IPS DF 6.9 (cell line): Measurements from ENCODE around the gene LRRC49.

Source experiments
- DNase-seq: peaks from one replicate; pipeline ENCODE4 v3.0.0-alpha.2; 2013; ENCODE audit warnings: low read depth, low spot score
- H3K27ac ChIP-seq: one replicate; pipeline ENCODE4 v1.5.1; 2013; ENCODE audit warnings: low read length, control low read depth
- H3K27me3 ChIP-seq: 2 replicates; pipeline ENCODE4 v1.6.1; 2013; ENCODE audit warnings: mild to moderate bottlenecking, low read length; ENCODE audit not compliant: control insufficient read depth, insufficient read depth
- H3K36me3 ChIP-seq: 2 replicates; pipeline ENCODE4 v1.6.1; 2013; ENCODE audit warnings: low read length; ENCODE audit not compliant: control insufficient read depth, insufficient read depth
- H3K4me1 ChIP-seq: 2 replicates; pipeline ENCODE4 v1.6.1; 2013; ENCODE audit warnings: low read length; ENCODE audit not compliant: control insufficient read depth, insufficient read depth
- H3K4me3 ChIP-seq: 2 replicates; pipeline ENCODE4 v1.5.1; 2013; ENCODE audit warnings: mild to moderate bottlenecking, low read length
- H3K9me3 ChIP-seq: 2 replicates; pipeline ENCODE4 v1.6.1; 2013; ENCODE audit warnings: low read length, inconsistent platforms; ENCODE audit not compliant: control insufficient read depth, insufficient read depth
- WGBS: extraction: QIAGEN DNeasy Blood & Tissue Kit; methylation state at CpG from one replicate; pipeline ENCODE4 v1.1.7; 2013; ENCODE audit warnings: mixed read lengths, missing lambda C conversion rate; ENCODE audit not compliant: insufficient read length, insufficient coverage; 5-methylcytosine and 5-hydroxymethylcytosine counted together

The LRRC49 gene

DNA sequence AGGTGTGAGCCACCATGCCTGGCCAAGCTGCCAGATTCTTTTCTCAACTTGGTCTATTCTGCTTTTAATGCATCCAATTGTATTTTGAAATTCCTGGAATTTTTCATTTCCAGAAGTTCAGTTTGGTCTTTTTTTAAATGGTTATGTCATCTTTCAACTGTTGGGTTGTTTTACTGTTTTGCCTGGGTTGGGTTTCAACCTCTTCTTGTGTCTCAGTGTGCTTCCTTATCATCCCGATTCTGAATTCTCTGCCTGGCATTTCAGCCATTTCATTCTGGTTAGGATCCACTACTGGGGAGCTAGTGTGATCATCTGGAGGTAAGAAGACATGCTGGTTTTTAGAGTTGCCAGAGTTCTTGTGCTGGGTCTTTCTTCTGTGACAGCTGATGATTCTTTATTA lies 61.5 kb downstream of the LRRC49 start:
- Histone ChIP-seq H3K27ac (no peak overlapping the region), H3K4me1 (no peaks in the 10 kb centered on the region), H3K9me3 (no peaks in the 10 kb centered on the region), H3K4me3 (no peak overlapping the region), H3K36me3 (no peaks in the 10 kb centered on the region), H3K27me3 (no peaks in the 10 kb centered on the region)
- no CpG with 5 or more reads among the region's 1 CpG for WGBS
- DNase-seq: no peak

- DNase-seq: no peak
- Histone ChIP-seq H3K4me1 (no peaks in the 10 kb centered on the region), H3K36me3 (no peaks in the 10 kb centered on the region), H3K27me3 (no peaks in the 10 kb centered on the region), H3K27ac (no peak overlapping the region), H3K4me3 (no peak overlapping the region), H3K9me3 (no peaks in the 10 kb centered on the region)
- WGBS: no CpG with 5 or more reads among the region's 6 CpGs
Observed at GRCh38 chr15:70954733-70955132, 62.1 kb downstream of the LRRC49 start.

- Histone ChIP-seq H3K4me1 (no peaks in the 10 kb centered on the region), H3K27me3 (no peaks in the 10 kb centered on the region), H3K27ac (no peak overlapping the region), H3K36me3 (no peaks in the 10 kb centered on the region), H3K4me3 (no peak overlapping the region), H3K9me3 (no peaks in the 10 kb centered on the region)
- DNase-seq: no peak
Observed at GRCh38 chr15:70955151-70955550, 62.5 kb downstream of the LRRC49 start.

- no peaks in the 10 kb centered on the region for H3K4me1 ChIP-seq
- DNase-seq: no peak
- H3K27ac ChIP-seq: no peak overlapping the region
- no CpG with 5 or more reads among the region's 3 CpGs for WGBS
- no peaks in the 10 kb centered on the region for H3K36me3 ChIP-seq
- H3K9me3 ChIP-seq: no peaks in the 10 kb centered on the region
- H3K4me3 ChIP-seq: no peak overlapping the region
- H3K27me3 ChIP-seq: no peaks in the 10 kb centered on the region
Observed at GRCh38 chr15:70956201-70956995, 63.8 kb downstream of the LRRC49 start.

- no peaks in the 10 kb centered on the region for H3K27me3 ChIP-seq
- no peak for DNase-seq
- no peaks in the 10 kb centered on the region for H3K4me1 ChIP-seq
- H3K9me3 ChIP-seq: no peaks in the 10 kb centered on the region
- no peak overlapping the region for H3K27ac ChIP-seq
- no peak overlapping the region for H3K4me3 ChIP-seq
- H3K36me3 ChIP-seq: no peaks in the 10 kb centered on the region
Observed at GRCh38 chr15:70962084-70962483, 69.5 kb downstream of the LRRC49 start.

DNA sequence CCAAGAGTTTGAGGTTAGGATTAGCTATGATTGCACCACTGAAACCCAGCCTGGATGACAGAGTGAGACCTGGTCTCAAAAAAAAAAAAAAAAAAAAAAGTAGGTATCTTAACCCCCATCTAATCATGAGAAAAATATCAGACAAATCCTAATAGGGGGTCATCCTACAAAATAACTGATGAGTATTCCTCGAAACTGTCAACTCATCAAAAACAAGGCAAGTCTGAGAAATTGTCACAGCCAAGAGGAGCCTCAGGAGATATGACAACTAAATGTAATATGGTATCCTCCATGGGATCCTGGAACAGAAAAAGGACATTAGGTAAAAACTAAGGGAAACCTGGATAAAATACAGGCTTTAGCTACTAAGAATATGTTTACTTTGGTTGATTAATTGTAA lies 70.6 kb downstream of the LRRC49 start:
- WGBS: no CpG with 5 or more reads among the region's 1 CpG
- H3K36me3 ChIP-seq: no peaks in the 10 kb centered on the region
- no peak overlapping the region for H3K27ac ChIP-seq
- no peak overlapping the region for H3K4me3 ChIP-seq
- H3K27me3 ChIP-seq: no peaks in the 10 kb centered on the region
- H3K9me3 ChIP-seq: no peaks in the 10 kb centered on the region
- H3K4me1 ChIP-seq: no peaks in the 10 kb centered on the region
- DNase-seq: no peak

DNA sequence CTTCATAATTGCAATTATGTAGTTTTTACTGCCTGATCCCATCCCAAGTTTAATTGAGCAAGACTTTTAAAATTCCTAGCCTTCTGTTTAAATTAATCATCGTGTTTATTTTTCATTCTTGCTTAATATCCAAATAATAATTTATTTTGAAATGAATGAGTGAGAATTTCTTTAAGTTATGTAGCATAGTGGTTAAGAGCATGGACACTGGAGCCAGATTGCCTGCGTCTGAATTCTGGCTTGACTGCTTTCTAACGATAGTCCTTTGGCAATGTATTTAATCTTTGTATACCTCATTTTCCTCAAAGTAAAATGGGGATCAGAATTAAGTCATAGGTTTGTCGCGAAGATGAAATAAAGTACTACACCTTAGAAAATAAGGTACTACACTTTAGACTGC lies 71.4 kb downstream of the LRRC49 start:
- Histone ChIP-seq H3K27me3 (no peaks in the 10 kb centered on the region), H3K36me3 (no peaks in the 10 kb centered on the region), H3K4me1 (no peaks in the 10 kb centered on the region), H3K27ac (no peak overlapping the region), H3K9me3 (no peaks in the 10 kb centered on the region), H3K4me3 (no peak overlapping the region)
- DNase-seq: no peak
- no CpG with 5 or more reads among the region's 5 CpGs for WGBS

- Histone ChIP-seq H3K27me3 (no peaks in the 10 kb centered on the region), H3K9me3 (no peaks in the 10 kb centered on the region), H3K4me3 (no peak overlapping the region), H3K27ac (no peak overlapping the region), H3K4me1 (no peaks in the 10 kb centered on the region), H3K36me3 (no peaks in the 10 kb centered on the region)
- DNase-seq: no peak
- WGBS: no CpG with 5 or more reads among the region's 1 CpG
Observed at GRCh38 chr15:70964686-70965085, 72.1 kb downstream of the LRRC49 start.

DNA sequence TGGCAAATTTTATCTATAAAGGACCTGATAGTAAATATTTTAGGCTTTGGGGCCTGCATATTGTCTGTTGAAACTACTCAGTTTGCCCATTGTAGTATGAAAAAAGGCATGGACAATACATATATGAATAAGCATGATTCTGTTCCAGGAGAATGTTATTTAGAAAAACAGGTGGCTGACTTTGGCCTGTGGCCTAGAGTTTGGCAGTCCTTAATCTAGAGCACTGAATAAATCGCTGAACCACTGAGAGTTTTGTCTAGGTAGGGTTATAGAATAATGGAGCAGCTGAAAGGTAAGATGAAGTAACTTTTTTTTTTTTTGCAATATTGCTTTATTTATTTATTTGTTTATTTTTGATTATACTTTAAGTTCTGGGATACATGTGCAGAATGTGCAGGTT lies 75.0 kb downstream of the LRRC49 start:
- Histone ChIP-seq H3K36me3 (no peaks in the 10 kb centered on the region), H3K9me3 (no peaks in the 10 kb centered on the region), H3K27me3 (no peaks in the 10 kb centered on the region), H3K27ac (no peak overlapping the region), H3K4me3 (no peak overlapping the region), H3K4me1 (no peaks in the 10 kb centered on the region)
- WGBS: no CpG with 5 or more reads among the region's 1 CpG
- DNase-seq: no peak

DNA sequence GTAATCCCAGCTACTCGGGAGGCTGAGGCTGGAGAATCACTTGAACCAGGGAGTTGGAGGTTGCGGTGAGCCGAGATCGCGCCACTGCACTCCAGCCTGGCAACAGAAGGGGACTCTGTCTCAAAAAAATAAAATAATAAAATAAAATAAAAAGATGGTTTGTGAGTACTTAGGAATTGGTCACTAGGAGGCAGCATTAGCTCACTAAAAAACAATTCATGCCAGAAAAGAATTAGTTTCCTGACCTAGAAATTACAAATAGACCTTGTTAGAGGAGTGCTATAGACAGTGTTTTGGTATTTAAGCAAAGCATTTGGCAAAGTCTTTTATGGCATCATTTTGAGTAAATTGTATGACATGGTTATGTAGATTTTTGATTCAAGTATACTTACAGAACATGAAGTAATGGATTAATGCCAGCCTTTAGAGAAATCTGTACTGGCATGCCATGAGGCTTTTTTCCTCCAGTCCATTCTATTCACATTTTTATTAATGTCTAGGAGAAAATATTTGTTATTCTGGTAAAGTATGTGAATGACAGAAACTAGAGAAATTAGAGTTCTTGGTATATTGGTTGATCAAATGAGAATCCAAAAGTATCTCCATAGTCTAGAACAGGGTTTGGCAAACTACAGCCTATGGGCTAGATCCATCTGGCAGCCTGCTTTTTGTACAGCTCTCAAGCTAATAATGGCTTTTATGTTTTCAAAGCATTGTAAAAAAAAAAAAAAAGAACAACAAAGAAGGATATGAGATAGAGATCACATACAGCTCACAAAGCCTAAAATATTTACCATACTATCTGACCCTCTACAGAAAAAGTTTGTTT lies 81.6 kb downstream of the LRRC49 start:
- H3K4me3 ChIP-seq: no peak overlapping the region
- no peak overlapping the region for H3K27ac ChIP-seq
- peak; percentile 5 for DNase-seq
- no peaks in the 10 kb centered on the region for H3K27me3 ChIP-seq
- no peaks in the 10 kb centered on the region for H3K9me3 ChIP-seq
- WGBS: no CpG with 5 or more reads among the region's 5 CpGs
- H3K36me3 ChIP-seq: no peaks in the 10 kb centered on the region
- H3K4me1 ChIP-seq: no peaks in the 10 kb centered on the region

DNA sequence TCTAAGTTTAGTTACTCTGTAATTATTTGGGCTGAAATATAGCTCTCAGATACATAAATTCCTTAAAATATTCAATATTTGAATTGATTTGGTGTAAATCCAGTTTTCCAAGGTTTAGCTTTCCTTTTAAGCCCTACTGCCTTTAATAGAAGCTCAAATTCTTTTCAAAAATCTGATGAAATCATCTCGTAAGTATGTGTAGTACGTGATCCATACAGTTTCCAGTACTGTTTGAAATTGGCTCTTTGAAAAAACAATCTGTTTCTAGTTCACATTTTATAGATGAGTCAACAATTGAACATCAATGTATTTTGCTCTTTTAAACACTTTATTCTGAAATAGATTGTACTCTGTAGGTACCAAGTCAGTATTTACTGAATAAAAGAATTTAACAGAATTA lies 84.2 kb downstream of the LRRC49 start:
- no peaks in the 10 kb centered on the region for H3K9me3 ChIP-seq
- H3K36me3 ChIP-seq: no peaks in the 10 kb centered on the region
- no peak for DNase-seq
- no CpG with 5 or more reads among the region's 2 CpGs for WGBS
- no peak overlapping the region for H3K27ac ChIP-seq
- no peak overlapping the region for H3K4me3 ChIP-seq
- no peaks in the 10 kb centered on the region for H3K27me3 ChIP-seq
- no peaks in the 10 kb centered on the region for H3K4me1 ChIP-seq
